ENCODE data around the gene YEATS4. TPM values are rescaled to one million over a fixed set of nuclear protein-coding genes. Genes with fewer than 3 reads are reported as not detected.

Gene YEATS4
- total RNA-seq, 4 donors from 2014 or later: 8.0 to 58.2 (median 14.1) TPM

DNA sequence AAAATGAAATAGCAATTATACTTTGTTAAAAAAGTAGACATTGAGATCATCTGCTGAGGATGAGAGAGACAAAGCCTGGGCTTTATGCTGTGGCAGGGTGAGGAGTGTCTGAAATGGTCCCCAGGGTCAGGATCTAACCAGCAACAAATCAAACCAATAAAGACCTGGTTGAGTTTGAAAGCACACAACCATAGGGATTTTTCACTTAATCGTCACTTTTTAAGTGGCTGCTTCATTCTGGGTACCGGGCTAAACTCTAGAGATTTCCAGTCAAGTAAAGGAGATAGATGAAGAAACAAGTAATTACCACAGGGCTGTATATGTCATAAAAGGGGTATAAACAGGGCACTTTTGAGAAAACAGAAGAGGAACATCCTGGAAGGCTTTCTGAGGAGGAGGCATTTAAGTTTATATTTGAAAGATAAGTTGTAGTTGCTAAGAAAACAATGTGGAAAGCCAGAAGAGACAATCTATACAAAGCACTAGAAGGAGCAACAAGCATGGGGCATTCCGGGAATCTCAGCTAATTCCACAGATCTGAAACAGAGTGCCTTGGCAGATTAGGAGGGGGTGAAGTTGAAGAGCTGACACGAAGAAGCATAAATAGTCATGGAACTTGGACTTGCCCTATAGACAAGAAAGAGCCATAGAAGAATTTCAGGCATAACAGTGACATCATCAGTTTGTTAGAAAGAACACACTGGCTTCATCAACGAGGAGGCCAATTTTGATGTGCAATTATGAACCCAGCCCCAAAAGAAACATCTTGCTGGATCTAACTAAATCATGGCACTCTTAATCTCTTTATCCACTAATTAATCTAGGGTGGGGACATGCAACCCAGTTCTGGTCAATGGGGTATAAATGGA, 63.7 kb downstream of the YEATS4 start:
- H3K27ac ChIP-seq: no peak overlapping the region
- no peak for DNase-seq
- intact Hi-C loops (cut with DNase I; ENCODE audit: low total_unique reads): no loop called here
- H3K9me3 ChIP-seq: no peaks in the 10 kb centered on the region
- H3K4me1 ChIP-seq: no peaks in the 10 kb centered on the region
- H3K4me3 ChIP-seq: no peak overlapping the region
- H3K27me3 ChIP-seq: no peaks in the 10 kb centered on the region
- H3K36me3 ChIP-seq: no peaks in the 10 kb centered on the region
- TF ChIP-seq, protein P1, sequence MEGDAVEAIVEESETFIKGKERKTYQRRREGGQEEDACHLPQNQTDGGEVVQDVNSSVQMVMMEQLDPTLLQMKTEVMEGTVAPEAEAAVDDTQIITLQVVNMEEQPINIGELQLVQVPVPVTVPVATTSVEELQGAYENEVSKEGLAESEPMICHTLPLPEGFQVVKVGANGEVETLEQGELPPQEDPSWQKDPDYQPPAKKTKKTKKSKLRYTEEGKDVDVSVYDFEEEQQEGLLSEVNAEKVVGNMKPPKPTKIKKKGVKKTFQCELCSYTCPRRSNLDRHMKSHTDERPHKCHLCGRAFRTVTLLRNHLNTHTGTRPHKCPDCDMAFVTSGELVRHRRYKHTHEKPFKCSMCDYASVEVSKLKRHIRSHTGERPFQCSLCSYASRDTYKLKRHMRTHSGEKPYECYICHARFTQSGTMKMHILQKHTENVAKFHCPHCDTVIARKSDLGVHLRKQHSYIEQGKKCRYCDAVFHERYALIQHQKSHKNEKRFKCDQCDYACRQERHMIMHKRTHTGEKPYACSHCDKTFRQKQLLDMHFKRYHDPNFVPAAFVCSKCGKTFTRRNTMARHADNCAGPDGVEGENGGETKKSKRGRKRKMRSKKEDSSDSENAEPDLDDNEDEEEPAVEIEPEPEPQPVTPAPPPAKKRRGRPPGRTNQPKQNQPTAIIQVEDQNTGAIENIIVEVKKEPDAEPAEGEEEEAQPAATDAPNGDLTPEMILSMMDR (IDR thresholded peaks at IDR 0.05): no peak
- TF ChIP-seq POLR2A (IDR thresholded peaks at IDR 0.05): no peak

- TF ChIP-seq, protein P1 (IDR thresholded peaks at IDR 0.05): no peak
- TF ChIP-seq POLR2A (IDR thresholded peaks at IDR 0.05): no peak
- H3K36me3 ChIP-seq: no peaks in the 10 kb centered on the region
- H3K4me1 ChIP-seq: no peaks in the 10 kb centered on the region
- H3K4me3 ChIP-seq: no peak overlapping the region
- H3K27ac ChIP-seq: no peak overlapping the region
- H3K27me3 ChIP-seq: no peaks in the 10 kb centered on the region
- no peak for DNase-seq
- H3K9me3 ChIP-seq: no peaks in the 10 kb centered on the region
- intact Hi-C loops (cut with DNase I; ENCODE audit: low total_unique reads): no loop called here
Observed at GRCh38 chr12:69425417-69425816, 65.9 kb downstream of the YEATS4 start.

DNA sequence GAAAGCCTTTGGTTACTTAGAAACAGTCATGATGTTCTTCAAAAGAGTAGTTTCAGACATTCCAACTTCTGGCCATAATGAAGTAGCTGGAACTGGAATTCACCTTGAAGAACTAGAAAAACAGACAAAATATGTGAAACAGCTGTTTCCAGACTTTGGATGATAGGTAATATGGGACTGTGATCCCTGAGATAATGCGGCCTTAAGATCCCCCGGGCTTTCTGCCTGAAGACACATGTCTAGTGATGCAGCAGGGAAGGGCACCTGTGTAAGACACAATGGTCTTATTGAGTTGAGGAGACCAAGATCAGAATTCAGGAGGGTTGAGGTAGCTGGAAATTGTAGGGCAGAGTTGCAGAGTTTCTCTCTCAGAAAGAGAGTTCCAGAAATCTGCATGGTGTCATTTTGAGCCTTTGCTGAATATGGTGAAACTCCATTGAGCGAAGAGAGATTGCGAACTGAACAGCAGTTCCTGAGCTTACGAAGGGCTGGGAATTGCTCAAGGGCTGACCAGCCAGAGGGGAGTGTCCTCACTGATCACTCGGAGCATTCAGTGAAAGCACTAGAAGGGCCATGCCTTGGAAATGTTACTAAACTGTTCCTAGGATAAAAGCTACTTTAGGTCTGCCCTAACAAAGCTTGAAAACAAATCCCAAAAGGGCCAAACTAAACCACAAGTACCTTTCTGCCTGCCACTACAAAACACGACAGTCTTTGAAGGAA, 69.0 kb downstream of the YEATS4 start:
- Histone ChIP-seq H3K4me1 (no peaks in the 10 kb centered on the region), H3K27me3 (no peaks in the 10 kb centered on the region), H3K4me3 (no peak overlapping the region), H3K9me3 (no peaks in the 10 kb centered on the region), H3K36me3 (no peaks in the 10 kb centered on the region), H3K27ac (no peak overlapping the region)
- no peak for TF ChIP-seq POLR2A (IDR thresholded peaks at IDR 0.05)
- TF ChIP-seq, protein P1 (IDR thresholded peaks at IDR 0.05): no peak
- intact Hi-C loops (cut with DNase I; ENCODE audit: low total_unique reads): no loop called here
- no peak for DNase-seq

DNA sequence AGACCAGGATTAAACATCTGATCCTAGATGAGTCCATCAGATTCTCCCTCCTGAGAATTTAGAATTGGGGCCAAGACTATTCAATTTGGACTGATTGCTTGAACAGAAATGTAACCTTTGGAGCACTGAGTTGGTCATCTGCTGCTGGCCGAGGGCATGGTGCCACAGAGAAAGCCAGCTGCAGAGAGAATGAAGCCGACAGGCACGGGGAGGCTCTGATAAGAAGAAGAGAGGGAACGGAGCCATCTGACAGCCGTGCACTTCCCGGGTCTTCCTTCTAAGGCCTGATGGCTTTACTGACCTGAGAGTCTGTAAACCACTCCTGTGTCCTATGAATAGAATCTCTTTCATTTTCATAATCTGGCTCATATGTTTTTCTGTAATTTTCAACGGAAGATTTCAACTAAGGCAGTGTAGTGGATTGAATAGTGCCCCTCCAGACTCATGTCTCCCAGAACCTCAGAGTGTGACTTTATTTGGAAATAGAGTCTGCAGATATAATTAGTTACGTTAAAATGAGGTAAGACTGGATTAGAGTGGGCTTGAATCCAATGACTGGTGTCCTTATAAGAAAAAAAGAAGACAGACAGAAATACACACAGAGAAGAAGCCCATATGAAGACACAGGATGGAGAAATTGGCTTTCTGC, 71.5 kb downstream of the YEATS4 start:
- H3K9me3 ChIP-seq: no peaks in the 10 kb centered on the region
- H3K4me3 ChIP-seq: no peak overlapping the region
- no peak for TF ChIP-seq POLR2A (IDR thresholded peaks at IDR 0.05)
- TF ChIP-seq, protein P1 (IDR thresholded peaks at IDR 0.05): no peak
- intact Hi-C loops (cut with DNase I; ENCODE audit: low total_unique reads): no loop called here
- no peaks in the 10 kb centered on the region for H3K36me3 ChIP-seq
- DNase-seq: no peak
- H3K27me3 ChIP-seq: no peaks in the 10 kb centered on the region
- H3K4me1 ChIP-seq: no peaks in the 10 kb centered on the region
- no peak overlapping the region for H3K27ac ChIP-seq

Measured in uterus (tissue), 4 donors.